NT2/D1 (cell line): ENCODE data around the gene TKT.
A peak's percentile ranks its signal among the peaks of the same experiment; 100 is the strongest.

Source experiments
- DNase-seq: peaks from one replicate; pipeline ENCODE4 v3.0.0-alpha.2; 2011; ENCODE audit warnings: low read depth, low spot score
- H3K27me3 ChIP-seq: 2 replicates; pipeline ENCODE4 v1.6.0; 2011; ENCODE audit warnings: mild to moderate bottlenecking; ENCODE audit not compliant: insufficient read length, insufficient read depth
- H3K36me3 ChIP-seq: 2 replicates; pipeline ENCODE4 v1.6.1; 2011; ENCODE audit warnings: mild to moderate bottlenecking, low read length, mixed read lengths; ENCODE audit not compliant: insufficient read depth, insufficient read length
- H3K4me1 ChIP-seq: 2 replicates; pipeline ENCODE4 v1.5.1; 2011; ENCODE audit not compliant: insufficient read depth, insufficient read length
- H3K4me3 ChIP-seq: 2 replicates; pipeline ENCODE4 v1.5.1; 2011; ENCODE audit warnings: low read depth; ENCODE audit not compliant: insufficient read length
- H3K9ac ChIP-seq: 2 replicates; pipeline ENCODE4 v1.6.0; 2011; ENCODE audit warnings: low read depth; ENCODE audit not compliant: insufficient read length
- H3K9me3 ChIP-seq: 2 replicates; pipeline ENCODE4 v1.5.1; 2011; ENCODE audit warnings: mild to moderate bottlenecking, low read length; ENCODE audit not compliant: insufficient read depth
- SUZ12 ChIP-seq: IDR thresholded peaks from 2 replicates; pipeline ENCODE4 v1.6.1; 2011; ENCODE audit not compliant: insufficient read length, insufficient read depth; ENCODE audit errors: extremely low read depth
- YY1 ChIP-seq: IDR thresholded peaks from 2 replicates; pipeline ENCODE4 v1.6.1; 2011; ENCODE audit not compliant: insufficient read length, insufficient read depth
- ZNF274 ChIP-seq: IDR thresholded peaks from 2 replicates; pipeline ENCODE4 v1.6.1; 2011; ENCODE audit warnings: mild to moderate bottlenecking, low read depth, low read length

Gene TKT

GRCh38 chr3:53288214-53288613 lies 32.4 kb upstream of the TKT start:
- Histone ChIP-seq H3K9me3 (no peaks in the 10 kb centered on the region), H3K36me3 (peaks cover 62% of the 10 kb centered on the region), H3K9ac (no peak overlapping the region), H3K4me1 (peaks cover 10% of the 10 kb centered on the region), H3K4me3 (no peak overlapping the region), H3K27me3 (no peaks in the 10 kb centered on the region)
- no peak for DNase-seq
- TF ChIP-seq YY1 (no peak), SUZ12 (no peak), ZNF274 (no peak)

- Histone ChIP-seq H3K9ac (peak overlapping the region; percentile 39), H3K9me3 (no peaks in the 10 kb centered on the region), H3K4me1 (peaks cover 10% of the 10 kb centered on the region), H3K4me3 (no peak overlapping the region), H3K36me3 (peaks cover 62% of the 10 kb centered on the region), H3K27me3 (no peaks in the 10 kb centered on the region)
- peak; percentile 76 for DNase-seq
- TF ChIP-seq YY1 (no peak), SUZ12 (no peak), ZNF274 (no peak)
Measured at GRCh38 chr3:53287131-53287629, 31.4 kb upstream of the TKT start.

- peaks cover 10% of the 10 kb centered on the region for H3K4me1 ChIP-seq
- no peak overlapping the region for H3K9ac ChIP-seq
- H3K9me3 ChIP-seq = no peaks in the 10 kb centered on the region
- TF ChIP-seq ZNF274 = no peak
- no peak overlapping the region for H3K4me3 ChIP-seq
- no peaks in the 10 kb centered on the region for H3K27me3 ChIP-seq
- peaks cover 58% of the 10 kb centered on the region for H3K36me3 ChIP-seq
- peak; percentile 58 for DNase-seq
Measured at GRCh38 chr3:53286727-53287126, 30.9 kb upstream of the TKT start.

GRCh38 chr3:53282581-53282980 lies 26.8 kb upstream of the TKT start:
- H3K9me3 ChIP-seq = no peaks in the 10 kb centered on the region
- peaks cover 28% of the 10 kb centered on the region for H3K36me3 ChIP-seq
- H3K4me1 ChIP-seq = peaks cover 5% of the 10 kb centered on the region
- TF ChIP-seq YY1 = no peak
- no peak for TF ChIP-seq SUZ12
- no peak for TF ChIP-seq ZNF274
- H3K27me3 ChIP-seq = no peaks in the 10 kb centered on the region
- no peak for DNase-seq
- H3K4me3 ChIP-seq = no peak overlapping the region
- H3K9ac ChIP-seq = no peak overlapping the region

- peaks cover 9% of the 10 kb centered on the region for H3K36me3 ChIP-seq
Measured at GRCh38 chr3:53278667-53279066, 22.8 kb upstream of the TKT start.

GRCh38 chr3:53274938-53275605 lies 19.2 kb upstream of the TKT start:
- Histone ChIP-seq H3K9ac (no peak overlapping the region), H3K27me3 (no peaks in the 10 kb centered on the region), H3K4me3 (no peak overlapping the region), H3K9me3 (no peaks in the 10 kb centered on the region), H3K36me3 (no peaks in the 10 kb centered on the region), H3K4me1 (peaks cover 2% of the 10 kb centered on the region)
- DNase-seq = no peak
- no peak for TF ChIP-seq ZNF274
- TF ChIP-seq SUZ12 = no peak
- no peak for TF ChIP-seq YY1

More at GRCh38 chr3:53278667-53279066, 22.8 kb upstream of the TKT start:
- Histone ChIP-seq H3K9me3 (no peaks in the 10 kb centered on the region), H3K4me3 (no peak overlapping the region), H3K9ac (no peak overlapping the region), H3K4me1 (no peaks in the 10 kb centered on the region), H3K27me3 (no peaks in the 10 kb centered on the region)
- no peak for TF ChIP-seq YY1
- TF ChIP-seq SUZ12 = no peak
- DNase-seq = no peak

- H3K27me3 ChIP-seq = no peaks in the 10 kb centered on the region
- H3K36me3 ChIP-seq = no peaks in the 10 kb centered on the region
- H3K4me3 ChIP-seq = no peak overlapping the region
- no peak for DNase-seq
- TF ChIP-seq SUZ12 = no peak
- no peak for TF ChIP-seq YY1
- TF ChIP-seq ZNF274 = no peak
- H3K9ac ChIP-seq = no peak overlapping the region
- H3K9me3 ChIP-seq = no peaks in the 10 kb centered on the region
- H3K4me1 ChIP-seq = peaks cover 2% of the 10 kb centered on the region
Measured at GRCh38 chr3:53273146-53273670, 17.4 kb upstream of the TKT start.
